ENCODE data around the gene VSIR. TPM values are rescaled to one million over a fixed set of nuclear protein-coding genes. Genes with fewer than 3 reads are reported as not detected.

VSIR gene
- total RNA-seq, 1 donor from 2014 or later = 128 TPM

DNA sequence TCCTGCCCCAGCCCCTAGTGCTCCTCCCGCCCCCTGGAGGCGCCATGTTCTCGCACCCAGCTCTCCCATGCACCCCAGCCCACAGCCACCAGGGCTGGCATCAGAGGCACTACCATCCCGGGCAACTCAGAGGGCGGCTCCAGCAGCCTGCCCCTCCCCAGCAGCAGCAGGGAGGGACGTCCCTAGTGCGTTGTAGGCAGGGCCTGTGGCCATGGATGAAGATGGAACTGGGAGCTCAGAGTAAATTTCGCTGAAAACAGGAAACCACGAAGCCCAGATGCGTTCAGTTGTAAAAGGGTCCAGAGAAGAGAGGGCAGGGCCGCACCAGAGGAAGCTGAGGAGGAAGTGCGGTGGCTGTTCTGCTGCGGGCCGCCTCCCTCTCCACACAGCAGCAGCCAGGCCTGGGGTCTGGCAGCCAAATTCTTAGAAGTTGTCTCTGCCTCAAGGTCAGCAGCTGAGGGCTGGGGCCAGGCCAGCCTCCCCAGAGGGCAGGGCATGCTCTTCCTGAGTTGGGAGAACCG lies 24.6 kb downstream of the VSIR start:
- no peak for DNase-seq (ENCODE audit: low spot score)

DNA sequence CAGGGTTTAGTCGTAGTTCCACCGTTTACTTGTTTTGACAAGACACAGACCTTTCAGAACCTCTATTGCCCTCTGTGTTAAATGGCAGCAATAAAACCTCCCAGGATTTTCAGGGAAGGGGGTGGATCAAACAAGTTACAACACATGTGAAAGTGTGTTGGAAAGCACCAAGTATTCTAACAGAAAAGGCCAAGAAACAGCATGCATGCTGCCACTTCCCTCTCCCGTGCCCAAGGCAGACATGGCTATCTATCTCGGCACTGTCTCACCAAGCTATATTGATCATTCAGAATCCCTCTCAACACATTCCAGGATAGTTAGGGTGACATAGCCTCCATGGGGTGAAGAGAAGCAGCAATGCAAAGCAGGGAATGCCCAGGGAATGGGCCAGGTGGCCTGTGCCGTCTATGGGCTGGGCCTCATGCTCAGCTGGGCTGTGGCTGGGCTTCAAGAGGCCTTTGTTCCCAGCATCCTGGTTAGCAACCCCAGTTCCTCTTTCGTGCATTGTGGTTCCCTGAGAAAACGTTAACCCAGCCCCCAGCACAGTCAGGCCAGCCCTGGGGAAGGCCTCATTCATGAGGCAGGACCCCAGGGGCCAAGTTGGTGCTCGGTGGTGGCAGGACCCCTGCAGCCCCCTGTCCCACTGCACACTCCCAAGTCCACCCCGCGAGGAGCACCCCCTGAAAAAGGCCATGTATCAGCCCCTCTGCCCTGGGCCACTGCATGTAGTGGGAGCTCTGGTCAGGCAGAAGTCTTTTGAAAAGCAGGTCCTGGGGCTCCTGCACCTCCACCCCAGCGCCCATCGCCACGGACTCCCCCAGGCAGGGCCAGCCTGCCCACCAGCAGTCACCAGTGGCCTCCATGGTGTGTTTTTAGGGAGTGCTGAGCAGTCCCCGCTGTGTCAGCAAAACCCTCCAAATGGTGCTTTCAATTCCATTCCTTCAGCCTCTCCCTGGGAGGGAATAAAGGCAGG lies 25.5 kb downstream of the VSIR start:
- DNase-seq (ENCODE audit: low spot score) = no peak

DNA sequence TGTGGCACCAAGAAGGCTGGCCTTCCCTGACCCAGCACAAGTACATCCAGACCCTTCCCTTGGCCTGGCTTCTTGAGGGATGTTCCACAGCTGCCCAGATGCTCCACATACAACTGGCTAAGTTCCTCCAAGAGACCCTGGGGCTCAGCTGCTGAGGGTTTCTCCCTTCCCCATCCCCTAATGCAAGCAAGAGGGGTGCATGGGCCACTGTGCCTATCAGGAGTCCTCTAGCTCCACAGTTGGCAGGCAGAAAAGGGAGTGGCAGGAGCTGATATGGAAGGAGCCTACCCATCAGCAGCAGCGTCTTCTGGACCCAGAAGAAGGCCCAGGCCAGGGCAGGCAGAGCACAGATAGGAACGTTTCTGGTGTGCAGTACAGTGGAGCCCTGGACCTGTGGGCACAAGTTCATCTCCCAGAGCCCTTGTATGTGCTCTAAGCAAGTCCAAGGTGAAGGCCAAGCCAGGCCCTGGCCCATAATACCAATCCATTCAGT lies 26.2 kb downstream of the VSIR start:
- no peak for DNase-seq (ENCODE audit: low spot score)

DNA sequence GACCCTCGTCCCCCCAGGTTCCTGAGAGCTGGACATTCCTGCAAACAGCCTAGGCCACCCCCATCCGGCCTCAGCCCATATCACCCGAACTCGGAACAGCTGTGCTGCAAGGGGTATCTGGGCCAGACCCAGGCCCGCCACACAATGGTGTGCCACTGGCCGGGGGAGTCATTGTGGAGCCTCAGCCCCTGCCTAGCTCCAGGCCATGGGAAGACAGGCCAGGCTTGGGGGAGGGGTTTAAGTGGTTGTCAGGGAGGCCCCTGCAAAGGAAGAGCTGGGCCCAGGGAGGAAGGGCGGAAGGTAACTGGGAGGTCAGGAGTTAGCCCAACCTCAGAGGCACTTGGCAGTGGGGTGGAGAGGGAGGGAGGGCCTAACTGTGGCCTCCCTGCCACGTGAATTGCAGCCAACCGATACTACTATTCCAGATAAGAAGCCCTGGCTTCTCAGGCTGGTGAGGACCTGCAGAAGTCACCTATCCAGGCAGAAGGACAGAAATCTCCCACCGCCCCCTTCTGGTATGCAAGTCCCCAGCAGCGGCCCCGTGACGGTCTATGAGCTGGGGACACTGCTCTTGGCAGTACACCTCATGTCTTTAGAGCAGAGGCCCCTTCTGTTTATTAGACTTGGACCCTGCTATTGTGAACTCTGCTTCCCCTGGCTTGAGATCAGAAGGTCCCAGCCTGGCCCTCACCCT lies 26.8 kb downstream of the VSIR start:
- DNase-seq (ENCODE audit: low spot score) = no peak

DNA sequence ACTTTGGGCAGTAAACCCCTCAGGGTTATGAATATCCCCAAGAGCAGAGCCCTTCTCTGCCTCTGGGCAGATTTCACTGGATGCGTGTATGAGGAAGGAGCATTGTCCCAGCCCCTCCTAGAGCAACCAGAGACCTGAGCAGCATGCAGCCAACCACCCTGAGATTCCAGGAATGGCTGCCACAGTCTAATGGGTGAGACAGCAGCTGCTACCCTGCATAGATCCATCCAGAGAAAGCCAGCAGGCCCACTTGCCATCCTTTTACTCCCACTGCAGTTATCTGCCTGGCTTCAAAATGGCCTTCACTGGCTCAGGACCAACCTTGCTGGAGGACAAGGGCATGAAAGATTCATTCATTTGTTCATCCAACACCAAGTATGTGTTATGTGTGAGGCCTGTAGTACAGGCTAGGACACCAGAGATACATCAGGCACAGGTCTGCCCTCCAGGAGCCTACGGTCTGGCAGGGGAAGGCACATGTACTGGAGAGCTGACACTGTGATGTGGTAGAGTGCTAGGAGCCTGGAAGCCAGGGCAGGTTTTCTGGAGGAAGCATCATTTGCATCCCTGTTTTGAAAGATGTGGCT lies 27.6 kb downstream of the VSIR start:
- no peak for DNase-seq (ENCODE audit: low spot score)

DNA sequence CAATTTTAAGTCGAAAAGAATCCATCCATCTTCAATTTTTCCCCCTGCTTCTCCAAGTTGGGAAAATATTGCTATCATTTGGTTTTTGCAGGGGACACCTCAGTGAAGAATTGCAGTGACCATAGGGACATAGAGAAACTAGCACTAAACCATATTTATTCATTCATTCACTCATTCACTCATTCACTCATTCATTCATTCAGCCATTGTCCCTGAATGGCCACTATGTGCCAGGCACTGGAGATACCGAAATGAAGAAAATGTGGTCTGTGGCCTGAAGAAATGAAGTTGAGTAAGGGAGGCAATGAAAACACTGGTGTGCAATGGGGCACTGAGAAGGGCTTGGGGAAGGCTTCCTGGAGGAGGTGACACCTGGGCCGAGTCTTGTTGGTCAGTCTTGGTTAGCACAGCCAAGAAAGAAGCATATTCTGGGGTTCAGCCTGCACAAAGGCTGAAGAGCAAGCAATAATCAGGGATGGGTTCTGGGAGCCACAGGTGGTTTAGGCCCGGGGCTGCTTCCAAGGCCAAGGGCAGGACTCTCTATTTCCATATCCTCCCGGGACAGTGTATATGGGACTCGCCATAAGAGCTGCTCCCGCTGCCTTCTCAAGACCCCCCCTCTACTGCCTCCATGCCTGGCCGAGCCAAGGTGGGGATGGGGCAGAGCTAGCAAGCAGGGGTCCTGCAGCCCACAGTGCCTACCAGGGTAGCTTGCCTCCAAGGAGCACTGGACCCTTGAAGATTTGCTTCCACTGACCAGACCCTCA lies 28.2 kb downstream of the VSIR start:
- no peak for DNase-seq (ENCODE audit: low spot score)

DNA sequence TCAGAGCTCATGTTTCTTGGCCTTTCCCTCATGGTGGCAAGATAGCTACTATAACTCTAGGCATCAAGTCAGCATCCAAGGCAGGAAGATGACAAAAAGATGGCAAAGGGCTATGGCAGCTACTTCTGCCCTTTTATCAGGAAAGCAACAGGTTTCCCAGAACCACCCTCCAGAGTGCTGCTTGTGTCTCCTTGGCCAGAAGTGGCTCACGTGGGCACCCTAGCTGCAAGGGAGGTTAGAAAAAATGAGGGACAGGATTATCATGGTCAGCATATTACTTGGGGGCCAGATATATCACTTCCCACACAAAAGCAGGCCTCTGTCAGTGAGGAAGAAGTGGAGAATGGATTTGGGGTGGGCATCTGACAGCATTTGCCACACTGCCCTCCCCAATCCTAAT lies 29.5 kb downstream of the VSIR start:
- no peak for DNase-seq (ENCODE audit: low spot score)

DNA sequence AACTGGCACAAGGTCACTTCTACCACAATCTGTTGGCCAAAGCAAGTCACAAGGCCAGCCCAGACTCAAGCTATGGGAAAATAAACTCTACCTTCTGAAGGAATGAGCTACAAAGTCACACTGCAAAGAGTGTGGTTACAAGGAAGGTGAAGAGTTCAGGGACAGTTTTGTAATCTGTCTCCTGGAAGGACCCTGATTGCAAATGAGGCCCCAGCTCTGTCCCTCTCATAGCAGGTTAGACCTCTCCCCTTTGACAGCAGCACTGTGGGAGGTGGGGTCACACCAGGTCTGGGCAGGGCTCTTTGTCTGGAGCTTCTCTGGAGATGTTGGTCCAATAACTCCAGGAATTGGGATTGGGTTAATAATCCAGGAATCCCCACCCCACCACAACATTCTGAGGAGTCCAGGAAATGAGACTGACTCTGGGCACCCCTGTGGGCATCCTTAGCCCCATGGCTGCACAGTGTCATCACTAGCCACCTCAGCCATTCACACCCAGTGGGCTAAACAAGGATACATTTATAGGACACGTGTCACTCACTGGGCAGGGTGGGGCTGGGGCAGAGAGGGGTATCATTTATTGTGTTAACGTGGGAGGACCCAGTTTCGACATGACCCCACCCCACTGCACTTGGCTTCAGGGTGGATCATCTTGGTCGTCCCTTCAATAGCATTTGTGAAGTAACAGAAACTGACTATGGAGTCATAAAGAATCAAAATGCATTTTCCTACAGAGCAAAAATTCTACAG lies 30.1 kb downstream of the VSIR start:
- no peak for DNase-seq (ENCODE audit: low spot score)

DNA sequence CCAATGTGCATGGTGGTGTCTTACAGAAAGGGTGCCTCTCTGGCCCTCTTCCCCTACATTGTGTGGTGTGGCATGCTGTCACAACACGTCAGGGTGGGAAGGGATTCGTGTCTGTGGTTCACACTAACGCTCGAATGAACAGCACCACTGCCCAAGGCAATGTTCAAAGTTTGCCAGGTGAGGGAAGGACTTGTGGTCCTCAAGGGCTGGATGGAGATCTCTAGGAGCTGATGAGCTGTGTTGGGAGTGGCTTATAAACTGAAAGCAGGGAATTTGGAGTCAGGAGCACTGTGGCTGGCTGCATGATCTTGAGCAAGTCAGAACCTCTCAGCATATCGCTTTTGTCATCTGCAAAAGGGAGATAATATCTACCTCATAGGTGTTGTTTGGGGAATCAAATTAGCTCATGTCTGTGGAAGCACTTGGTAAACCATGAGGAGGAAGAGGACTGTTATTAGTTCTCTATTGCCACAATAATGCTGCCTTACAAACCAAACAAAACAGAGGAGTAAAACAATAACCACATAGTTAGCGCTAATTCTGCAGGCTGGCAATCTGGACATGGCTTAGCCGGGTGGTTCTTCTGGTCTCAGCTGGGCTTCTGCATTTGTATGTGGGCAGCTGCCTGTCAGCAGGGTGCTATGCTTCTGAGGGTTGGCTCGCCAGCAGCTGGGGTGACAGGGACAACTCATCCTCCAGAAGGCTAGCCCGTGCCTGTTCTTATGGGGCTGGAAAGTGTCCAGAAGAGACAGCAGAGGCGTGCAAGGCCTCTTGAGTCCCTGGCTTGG lies 30.8 kb downstream of the VSIR start:
- DNase-seq (ENCODE audit: low spot score) = no peak

DNA sequence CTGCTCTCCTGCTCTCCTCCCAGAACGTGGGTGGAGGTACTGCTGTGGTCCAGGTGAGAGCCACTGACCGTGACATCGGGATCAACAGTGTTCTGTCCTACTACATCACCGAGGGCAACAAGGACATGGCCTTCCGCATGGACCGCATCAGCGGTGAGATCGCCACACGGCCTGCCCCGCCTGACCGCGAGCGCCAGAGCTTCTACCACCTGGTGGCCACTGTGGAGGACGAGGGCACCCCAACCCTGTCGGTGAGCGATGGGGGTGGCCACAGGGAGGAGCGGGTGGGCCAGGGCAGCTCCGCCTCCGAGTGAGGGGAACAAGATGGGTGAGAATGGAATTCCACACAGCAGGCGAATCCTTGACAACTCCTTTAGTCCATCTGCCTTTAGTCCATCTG lies 31.6 kb downstream of the VSIR start:
- DNase-seq (ENCODE audit: low spot score) = no peak

DNA sequence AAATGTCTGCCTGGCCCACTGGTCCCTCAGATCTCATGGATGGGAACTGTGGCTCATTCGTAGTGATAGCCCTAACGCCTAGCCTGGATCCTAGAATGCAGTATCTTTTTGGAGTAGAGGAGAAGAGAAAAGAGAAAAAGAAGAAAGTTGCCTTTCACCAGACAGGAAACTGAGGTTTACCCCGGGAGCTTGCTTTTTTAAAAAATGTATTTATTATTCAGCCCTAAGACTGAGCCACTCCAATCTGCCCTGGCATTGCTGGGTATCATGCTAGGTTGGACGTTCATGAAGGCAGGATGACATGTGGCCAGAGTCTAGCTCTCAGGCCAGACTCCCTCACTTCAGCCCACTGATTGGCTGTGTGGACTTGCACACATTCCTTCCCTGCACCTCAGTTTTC lies 32.3 kb downstream of the VSIR start:
- no peak for DNase-seq (ENCODE audit: low spot score)

DNA sequence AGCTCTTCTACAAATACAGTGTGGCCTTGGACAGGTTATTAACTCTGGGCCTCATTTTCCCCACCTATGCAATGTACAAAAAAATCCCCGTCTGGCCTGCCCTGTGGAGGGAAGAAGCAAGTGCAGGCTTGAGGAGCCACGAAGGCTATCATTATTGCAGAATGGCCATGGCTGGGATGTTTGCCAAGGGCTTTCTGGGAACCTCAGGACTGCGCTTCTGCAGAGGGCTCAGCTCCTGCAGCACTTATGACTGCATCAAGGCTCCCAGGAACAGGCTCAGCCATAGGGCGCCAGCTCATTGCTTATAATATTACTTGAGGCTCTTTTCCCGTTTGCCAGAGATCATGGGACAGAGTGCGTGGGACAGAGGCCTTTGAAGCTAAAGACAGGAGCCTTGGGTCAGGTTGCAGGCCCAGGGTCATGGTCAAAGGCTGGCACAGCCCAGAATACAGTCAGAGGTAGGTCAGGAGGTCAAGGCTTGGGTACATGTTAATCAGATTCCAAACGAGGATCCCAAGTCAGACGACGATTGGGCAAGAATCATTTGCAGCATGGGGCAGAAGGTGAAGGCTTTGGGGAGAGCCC lies 33.2 kb downstream of the VSIR start:
- DNase-seq (ENCODE audit: low spot score) = no peak

DNA sequence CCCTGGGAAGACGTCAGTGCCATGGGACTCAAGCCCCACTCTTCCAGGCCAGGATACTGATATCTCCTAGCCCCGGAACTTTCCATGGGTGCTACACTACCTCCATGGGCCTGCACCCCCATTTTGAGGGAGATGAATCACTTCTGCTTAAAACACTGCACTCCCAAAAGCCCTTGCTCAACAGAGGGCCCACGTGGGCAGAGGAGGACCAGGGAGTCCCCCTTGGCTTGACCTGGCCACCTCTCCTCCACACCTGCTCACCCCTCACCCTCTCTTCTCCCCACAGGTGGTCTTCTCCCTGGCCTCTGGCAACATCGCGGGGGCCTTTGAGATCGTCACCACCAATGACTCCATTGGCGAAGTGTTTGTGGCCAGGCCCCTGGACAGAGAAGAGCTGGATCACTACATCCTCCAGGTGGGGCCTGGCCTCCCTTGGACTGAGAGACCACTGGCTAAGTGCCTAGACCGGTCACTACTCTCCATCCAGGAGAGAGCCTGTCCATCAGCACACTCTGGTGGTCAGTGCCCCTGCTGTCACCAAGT lies 33.9 kb downstream of the VSIR start:
- no peak for DNase-seq (ENCODE audit: low spot score)

DNA sequence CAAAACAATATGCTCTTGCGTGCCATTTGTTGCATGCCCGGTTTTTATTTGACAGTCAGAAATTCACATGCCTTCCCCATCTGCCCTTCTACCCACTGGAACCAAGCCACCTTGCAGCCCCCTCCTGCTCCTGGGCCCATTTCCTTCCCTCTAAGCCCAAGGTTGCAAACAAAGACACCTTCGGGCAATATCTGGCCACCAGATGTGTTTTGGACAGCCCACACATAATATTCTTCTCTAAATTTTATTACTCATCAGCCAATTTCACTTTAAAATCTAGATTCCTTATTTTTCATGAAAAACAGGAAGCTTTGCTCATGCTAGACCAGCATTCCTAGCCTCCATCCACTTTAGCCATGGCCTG lies 35.5 kb downstream of the VSIR start:
- DNase-seq (ENCODE audit: low spot score) = no peak

DNA sequence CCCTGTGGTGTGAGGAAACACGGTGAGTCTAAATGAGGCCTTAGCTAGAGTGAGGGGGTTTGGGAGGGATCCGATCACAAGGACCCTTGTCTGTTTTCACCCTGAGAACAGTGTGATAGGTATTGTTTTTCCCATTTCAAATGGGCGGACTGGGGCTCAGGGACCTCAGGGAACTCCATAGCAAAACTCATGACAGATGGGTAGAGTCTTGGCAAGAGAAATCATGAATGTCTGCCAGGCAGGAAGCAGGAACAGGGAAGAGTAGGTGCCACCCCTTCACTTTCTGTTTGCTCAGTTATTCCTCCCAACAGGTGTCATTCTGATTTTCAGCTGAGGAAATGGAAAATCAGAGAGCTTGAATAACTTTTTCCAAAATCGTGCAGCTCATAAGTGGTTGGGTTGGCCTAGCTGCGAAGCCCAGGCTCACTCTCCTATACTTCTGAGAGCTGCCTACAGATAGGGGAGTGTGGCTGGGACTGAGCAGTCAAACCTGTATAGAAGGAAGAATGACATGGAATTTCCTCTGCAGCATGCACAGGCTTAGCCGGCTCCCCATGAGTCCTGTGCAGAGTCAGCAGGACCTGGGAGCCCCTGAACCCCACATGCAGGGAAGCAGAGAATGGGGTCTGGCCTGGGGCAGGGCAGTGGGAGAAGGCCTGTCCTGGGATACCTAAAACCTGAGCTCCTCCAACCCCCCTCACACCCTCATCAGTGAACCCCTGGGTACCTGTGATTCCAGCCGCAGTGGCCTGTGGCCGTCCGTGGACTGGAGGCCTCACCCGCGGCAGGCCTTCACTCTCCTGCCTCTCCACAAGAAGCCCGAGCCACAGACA lies 36.1 kb downstream of the VSIR start:
- DNase-seq (ENCODE audit: low spot score) = no peak

DNA sequence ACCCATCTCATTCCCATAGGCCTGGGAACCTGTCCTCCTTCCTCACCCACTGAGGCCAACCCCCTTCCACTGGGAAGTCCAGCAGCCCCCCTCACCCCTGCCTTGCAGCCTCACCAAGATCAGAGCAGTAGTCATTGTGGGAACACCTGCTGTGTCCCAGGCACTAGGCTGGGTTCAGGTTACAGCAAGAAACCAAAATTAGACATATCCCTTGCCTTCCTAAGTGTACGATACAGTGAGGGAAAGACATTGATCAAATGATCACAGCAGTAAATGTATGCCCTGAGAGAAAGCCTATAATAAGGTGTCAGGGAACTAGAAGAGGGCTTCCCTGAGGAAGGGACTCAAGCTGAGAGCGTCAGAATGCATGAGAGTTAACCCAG lies 36.8 kb downstream of the VSIR start:
- no peak for DNase-seq (ENCODE audit: low spot score)

DNA sequence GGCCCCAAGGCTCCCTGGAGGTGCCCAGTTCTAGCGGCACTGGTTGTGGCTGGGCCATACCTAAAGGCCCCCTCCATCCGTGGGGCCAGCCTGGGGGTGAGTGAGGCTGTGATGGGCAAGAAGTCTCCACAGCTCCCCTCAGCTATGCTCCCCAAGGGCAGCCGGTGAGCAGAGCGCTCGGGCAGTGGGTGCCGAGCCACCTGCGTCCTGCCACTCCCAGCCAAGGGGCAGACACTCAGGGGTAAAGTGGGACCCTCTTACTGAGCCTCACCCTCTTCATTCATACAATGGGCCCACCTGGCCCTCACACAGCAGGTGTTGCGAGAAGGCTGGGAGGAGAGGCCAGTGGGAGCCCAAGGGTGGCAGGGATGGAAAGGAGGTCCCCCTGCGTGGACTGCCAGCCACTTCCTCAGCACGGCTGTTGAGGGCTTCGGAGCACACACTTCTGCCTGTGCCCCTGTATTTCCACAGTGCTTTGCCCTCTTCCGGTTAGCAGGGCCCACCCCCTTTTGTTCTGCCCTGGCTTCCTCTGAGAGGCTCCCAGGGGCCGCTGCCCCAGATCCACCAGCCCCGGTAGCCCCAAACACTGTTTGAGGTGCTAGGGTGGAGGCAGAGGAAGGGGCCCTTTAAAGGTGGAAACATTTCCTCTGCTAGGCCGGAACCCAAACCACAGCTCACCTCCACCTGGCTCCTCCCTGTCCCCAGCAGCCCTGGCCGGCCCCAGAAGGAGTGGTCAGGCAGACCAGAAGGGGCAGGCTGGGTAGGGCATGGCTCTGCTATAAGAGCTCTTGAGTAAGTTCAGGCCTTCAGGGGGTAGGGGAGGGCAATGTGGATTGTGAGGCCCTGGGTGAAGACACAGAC lies 37.4 kb downstream of the VSIR start:
- DNase-seq (ENCODE audit: low spot score) = no peak

Data from mesenteric fat pad (tissue), 1 donor.